HepG2 (cell line): ENCODE measurements around the gene NOTO. TPM values are rescaled to one million over a fixed set of nuclear protein-coding genes. Genes with fewer than 3 reads are reported as not detected.

Experiments used
- ERF ChIP-seq: IDR thresholded peaks from 2 replicates; pipeline ENCODE4 v1.6.1; 2018; ENCODE audit warnings: missing biosample characterization, missing genetic modification reagents
- ETV6 ChIP-seq: sonication (generic); formaldehyde crosslinking; conservative IDR thresholded peaks from 2 replicates; pipeline ENCODE4 v1.4.0; 2020; ENCODE audit warnings: missing genetic modification reagents
- FOXO1 ChIP-seq: sonication (generic); formaldehyde crosslinking; IDR thresholded peaks from 2 replicates; pipeline ENCODE4 v1.4.0; 2020; ENCODE audit warnings: missing genetic modification reagents
- HOXA3 ChIP-seq: sonication (generic); formaldehyde crosslinking; IDR thresholded peaks from 2 replicates; pipeline ENCODE4 v1.5.0; 2020; ENCODE audit warnings: missing genetic modification reagents
- JARID2 ChIP-seq: sonication (generic); formaldehyde crosslinking; IDR thresholded peaks from 2 replicates; pipeline ENCODE4 v1.8.1; 2023; ENCODE audit warnings: missing genetic modification reagents, inconsistent platforms; ENCODE audit not compliant: insufficient replicate concordance
- JUND ChIP-seq: sonication (generic); formaldehyde crosslinking; IDR thresholded peaks from 2 replicates; pipeline ENCODE4 v1.8.0; 2022; ENCODE audit warnings: mild to moderate bottlenecking, missing genetic modification reagents
- KDM2A ChIP-seq: sonication (generic); formaldehyde crosslinking; IDR thresholded peaks from 2 replicates; pipeline ENCODE4 v1.4.0; 2020; ENCODE audit warnings: low read depth, missing genetic modification reagents, borderline replicate concordance
- KLF16 ChIP-seq, 2 experiments: sonication (generic) in 1 of 2; formaldehyde crosslinking in 1 of 2; IDR thresholded peaks; 2 replicates each; pipeline versions ENCODE4 v1.6.1 to v1.8.0; 2016 to 2023; ENCODE audit warnings: missing genetic modification reagents in 2 of 2, missing compliant biosample characterization in 1 of 2
- NFE2L2 ChIP-seq: fragments of 150-350 bp; IDR thresholded peaks from 2 replicates; pipeline ENCODE4 v1.6.1; 2014; ENCODE audit warnings: low read length
- NKX3-1 ChIP-seq: sonication (generic); formaldehyde crosslinking; IDR thresholded peaks from 2 replicates; pipeline ENCODE4 v1.5.0; 2020; ENCODE audit warnings: missing genetic modification reagents
- TEAD2 ChIP-seq: sonication (generic); formaldehyde crosslinking; IDR thresholded peaks from 2 replicates; pipeline ENCODE4 v1.9.0; 2021; ENCODE audit warnings: missing genetic modification reagents
- TRIM24 ChIP-seq: sonication (generic); formaldehyde crosslinking; IDR thresholded peaks from 2 replicates; pipeline ENCODE4 v1.8.0; 2022; ENCODE audit warnings: mild to moderate bottlenecking, missing genetic modification reagents
- TSC22D2 ChIP-seq: sonication (generic); formaldehyde crosslinking; IDR thresholded peaks from 2 replicates; pipeline ENCODE4 v1.5.1; 2020; ENCODE audit warnings: missing genetic modification reagents, mild to moderate bottlenecking, borderline replicate concordance
- ZNF143 ChIP-seq: sonication (generic); formaldehyde crosslinking; IDR thresholded peaks from 2 replicates; pipeline ENCODE4 v1.4.0; 2020; ENCODE audit warnings: missing genetic modification reagents
- ZNF274 ChIP-seq: sonication (generic); formaldehyde crosslinking; IDR thresholded peaks from 2 replicates; pipeline ENCODE4 v1.5.1; 2020; ENCODE audit warnings: mild to moderate bottlenecking, missing genetic modification reagents
- ZNF30 ChIP-seq: sonication (generic); formaldehyde crosslinking; IDR thresholded peaks from 2 replicates; pipeline ENCODE4 v1.5.0; 2020; ENCODE audit warnings: mild to moderate bottlenecking, missing genetic modification reagents
- ZNF329 ChIP-seq: sonication (generic); formaldehyde crosslinking; IDR thresholded peaks from 2 replicates; pipeline ENCODE4 v1.9.0; 2021; ENCODE audit warnings: low read depth, mild to moderate bottlenecking, missing genetic modification reagents
- ZNF33B ChIP-seq: sonication (generic); formaldehyde crosslinking; IDR thresholded peaks from 2 replicates; pipeline ENCODE4 v1.5.1; 2020; ENCODE audit warnings: mild to moderate bottlenecking, missing genetic modification reagents
- ZNF501 ChIP-seq: sonication (generic); formaldehyde crosslinking; IDR thresholded peaks from 2 replicates; pipeline ENCODE4 v1.5.1; 2020; ENCODE audit warnings: mild to moderate bottlenecking, moderate library complexity, missing genetic modification reagents
- ZNF547 ChIP-seq: sonication (generic); formaldehyde crosslinking; IDR thresholded peaks from 2 replicates; pipeline ENCODE4 v1.5.1; 2020; ENCODE audit warnings: mild to moderate bottlenecking, missing genetic modification reagents
- ZNF562 ChIP-seq: sonication (generic); formaldehyde crosslinking; IDR thresholded peaks from 2 replicates; pipeline ENCODE4 v1.8.0; 2022; ENCODE audit warnings: missing genetic modification reagents, borderline replicate concordance
- ZNF747 ChIP-seq: sonication (generic); formaldehyde crosslinking; IDR thresholded peaks from 2 replicates; pipeline ENCODE4 v1.8.1; 2023; ENCODE audit warnings: missing genetic modification reagents, mild to moderate bottlenecking, borderline replicate concordance
- polyA plus RNA-seq, 8 experiments: library from polyadenylated mRNA; depleted of rRNA in 3 of 8; stranded (reverse) in 7 of 8; unstranded in 1 of 8; fragments of >200 nt; fragmentation: Illumina TruSeq in 4 of 8; extraction: Trizol in 4 of 8; gene quantifications; 2 replicates each; pipeline versions ENCODE4 v1.2.1 to v1.2.3, GENCODE V29; 2011 to 2016; ENCODE audit warnings: low read depth in 4 of 8, missing spikeins in 1 of 8, mixed read lengths in 1 of 8; ENCODE audit not compliant: insufficient read depth in 1 of 8
- total RNA-seq, 5 experiments: library from RNA; depleted of rRNA; stranded (reverse); fragments of >200 nt; fragmentation: Illumina TruSeq; extraction: Trizol; gene quantifications; 2 replicates each; pipeline ENCODE4 v1.2.3, GENCODE V29; 2016; ENCODE audit warnings: low read depth in 1 of 5
- TF ChIP-seq, protein P1 (sequence below): sonication (generic); formaldehyde crosslinking; conservative IDR thresholded peaks from 2 replicates; pipeline ENCODE4 v1.8.0; 2022; ENCODE audit warnings: mild to moderate bottlenecking, moderate library complexity, missing genetic modification reagents
- TF ChIP-seq, protein P2 (sequence below): sonication (generic); formaldehyde crosslinking; IDR thresholded peaks from 2 replicates; pipeline ENCODE4 v1.9.0; 2021; ENCODE audit warnings: missing genetic modification reagents, borderline replicate concordance
- TF ChIP-seq, protein P3 (sequence below): sonication (generic); formaldehyde crosslinking; IDR thresholded peaks from 2 replicates; pipeline ENCODE4 v1.8.0; 2022; ENCODE audit warnings: mild to moderate bottlenecking, missing genetic modification reagents

NOTO gene
- total and polyA plus RNA-seq, 2 of the 13 experiments (the other 11 are each of a cell fraction or from before 2014, with no cell fraction given) = not detected

DNA sequence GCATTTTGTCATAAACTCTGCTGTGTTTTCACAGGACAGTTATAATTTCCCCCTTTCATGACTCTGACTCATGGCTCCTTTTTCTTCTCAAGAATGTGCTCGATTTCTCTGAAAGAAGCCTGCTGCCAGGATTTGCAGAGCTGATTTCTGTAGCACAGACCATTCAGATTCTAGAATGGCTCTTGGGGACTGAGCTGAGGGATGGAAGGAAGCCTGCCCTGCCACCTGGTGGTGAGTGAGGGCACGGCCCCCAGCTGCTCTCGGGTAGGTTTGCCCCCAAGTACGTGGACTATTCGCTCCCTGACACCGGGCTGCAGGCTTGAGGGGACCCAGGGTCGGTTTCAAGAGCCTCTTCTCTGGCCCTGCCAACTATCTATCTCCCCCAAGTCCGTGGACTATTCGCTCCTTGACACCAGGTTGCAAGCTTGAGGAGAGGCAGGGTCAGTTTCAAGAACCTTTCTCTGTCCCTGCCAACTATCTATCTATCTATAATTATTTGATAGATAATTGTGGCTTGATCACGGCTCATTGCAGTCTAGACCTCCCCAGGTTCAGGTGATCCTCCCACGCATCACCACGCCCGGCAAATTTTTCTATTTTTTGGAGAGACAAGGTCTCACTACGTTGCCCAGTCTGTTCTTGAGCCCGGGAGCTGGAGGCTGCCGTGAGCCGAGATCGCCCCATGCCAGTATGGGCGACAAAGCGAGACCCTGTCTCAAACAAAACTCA is 10.2 kb downstream of the NOTO start (continued):
- TF ChIP-seq ETV6 (CRISPR knock-in tag) (0 out of 2 replicates have a peak, but pooled peaks have one; percentile 24), NFE2L2 (no peak), JUND (CRISPR knock-in tag) (no peak), NKX3-1 (CRISPR knock-in tag) (no peak), ZNF562 (no peak), ZNF501 (CRISPR knock-in tag) (0 out of 2 replicates have a peak, but pooled peaks have one; percentile 34), ZNF747 (CRISPR knock-in tag) (0 out of 2 replicates have a peak, but pooled peaks have one; percentile 3), ZNF33B (CRISPR knock-in tag) (0 out of 2 replicates have a peak, but pooled peaks have one; percentile 13), TRIM24 (CRISPR knock-in tag) (no peak), ZNF143 (no peak), JARID2 (CRISPR knock-in tag) (peak; percentile 33), FOXO1 (CRISPR knock-in tag) (0 out of 2 replicates have a peak, but pooled peaks have one; percentile 51), ZNF547 (CRISPR knock-in tag) (0 out of 2 replicates have a peak, but pooled peaks have one; percentile 23), KDM2A (CRISPR knock-in tag) (peak; percentile 66), ZNF329 (CRISPR knock-in tag) (no peak), KLF16 (CRISPR knock-in tag; IDR thresholded peaks at IDR 0.05) (peak in 1 of 2 experiments; percentile 17; a peak in 1 of 4 replicates), HOXA3 (CRISPR knock-in tag) (peak; percentile 52; the same call in 1 of the 2 replicates), TSC22D2 (CRISPR knock-in tag) (peak; percentile 42; the same call in 1 of the 2 replicates), ZNF274 (CRISPR knock-in tag) (0 out of 2 replicates have a peak, but pooled peaks have one; percentile 51), ERF (CRISPR knock-in tag) (0 out of 2 replicates have a peak, but pooled peaks have one; percentile 49), ZNF30 (CRISPR knock-in tag) (0 out of 2 replicates have a peak, but pooled peaks have one; percentile 27), TEAD2 (CRISPR knock-in tag) (no peak)
- TF ChIP-seq, protein P1, sequence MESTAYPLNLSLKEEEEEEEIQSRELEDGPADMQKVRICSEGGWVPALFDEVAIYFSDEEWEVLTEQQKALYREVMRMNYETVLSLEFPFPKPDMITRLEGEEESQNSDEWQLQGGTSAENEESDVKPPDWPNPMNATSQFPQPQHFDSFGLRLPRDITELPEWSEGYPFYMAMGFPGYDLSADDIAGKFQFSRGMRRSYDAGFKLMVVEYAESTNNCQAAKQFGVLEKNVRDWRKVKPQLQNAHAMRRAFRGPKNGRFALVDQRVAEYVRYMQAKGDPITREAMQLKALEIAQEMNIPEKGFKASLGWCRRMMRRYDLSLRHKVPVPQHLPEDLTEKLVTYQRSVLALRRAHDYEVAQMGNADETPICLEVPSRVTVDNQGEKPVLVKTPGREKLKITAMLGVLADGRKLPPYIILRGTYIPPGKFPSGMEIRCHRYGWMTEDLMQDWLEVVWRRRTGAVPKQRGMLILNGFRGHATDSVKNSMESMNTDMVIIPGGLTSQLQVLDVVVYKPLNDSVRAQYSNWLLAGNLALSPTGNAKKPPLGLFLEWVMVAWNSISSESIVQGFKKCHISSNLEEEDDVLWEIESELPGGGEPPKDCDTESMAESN (CRISPR knock-in tag) = no peak
- TF ChIP-seq, protein P2, sequence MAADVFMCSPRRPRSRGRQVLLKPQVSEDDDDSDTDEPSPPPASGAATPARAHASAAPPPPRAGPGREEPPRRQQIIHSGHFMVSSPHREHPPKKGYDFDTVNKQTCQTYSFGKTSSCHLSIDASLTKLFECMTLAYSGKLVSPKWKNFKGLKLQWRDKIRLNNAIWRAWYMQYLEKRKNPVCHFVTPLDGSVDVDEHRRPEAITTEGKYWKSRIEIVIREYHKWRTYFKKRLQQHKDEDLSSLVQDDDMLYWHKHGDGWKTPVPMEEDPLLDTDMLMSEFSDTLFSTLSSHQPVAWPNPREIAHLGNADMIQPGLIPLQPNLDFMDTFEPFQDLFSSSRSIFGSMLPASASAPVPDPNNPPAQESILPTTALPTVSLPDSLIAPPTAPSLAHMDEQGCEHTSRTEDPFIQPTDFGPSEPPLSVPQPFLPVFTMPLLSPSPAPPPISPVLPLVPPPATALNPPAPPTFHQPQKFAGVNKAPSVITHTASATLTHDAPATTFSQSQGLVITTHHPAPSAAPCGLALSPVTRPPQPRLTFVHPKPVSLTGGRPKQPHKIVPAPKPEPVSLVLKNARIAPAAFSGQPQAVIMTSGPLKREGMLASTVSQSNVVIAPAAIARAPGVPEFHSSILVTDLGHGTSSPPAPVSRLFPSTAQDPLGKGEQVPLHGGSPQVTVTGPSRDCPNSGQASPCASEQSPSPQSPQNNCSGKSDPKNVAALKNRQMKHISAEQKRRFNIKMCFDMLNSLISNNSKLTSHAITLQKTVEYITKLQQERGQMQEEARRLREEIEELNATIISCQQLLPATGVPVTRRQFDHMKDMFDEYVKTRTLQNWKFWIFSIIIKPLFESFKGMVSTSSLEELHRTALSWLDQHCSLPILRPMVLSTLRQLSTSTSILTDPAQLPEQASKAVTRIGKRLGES (CRISPR knock-in tag) = no peak
- TF ChIP-seq, protein P3, sequence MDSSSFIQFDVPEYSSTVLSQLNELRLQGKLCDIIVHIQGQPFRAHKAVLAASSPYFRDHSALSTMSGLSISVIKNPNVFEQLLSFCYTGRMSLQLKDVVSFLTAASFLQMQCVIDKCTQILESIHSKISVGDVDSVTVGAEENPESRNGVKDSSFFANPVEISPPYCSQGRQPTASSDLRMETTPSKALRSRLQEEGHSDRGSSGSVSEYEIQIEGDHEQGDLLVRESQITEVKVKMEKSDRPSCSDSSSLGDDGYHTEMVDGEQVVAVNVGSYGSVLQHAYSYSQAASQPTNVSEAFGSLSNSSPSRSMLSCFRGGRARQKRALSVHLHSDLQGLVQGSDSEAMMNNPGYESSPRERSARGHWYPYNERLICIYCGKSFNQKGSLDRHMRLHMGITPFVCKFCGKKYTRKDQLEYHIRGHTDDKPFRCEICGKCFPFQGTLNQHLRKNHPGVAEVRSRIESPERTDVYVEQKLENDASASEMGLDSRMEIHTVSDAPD (CRISPR knock-in tag) = no peak
